H9 (cell line): ENCODE data around the gene MYO10. TPM values are rescaled to one million over a fixed set of nuclear protein-coding genes. Genes with fewer than 3 reads are reported as not detected.

Experiments used
- DNase-seq: peaks from one replicate; pipeline ENCODE4 v3.0.0-alpha.2; 2017
- H2AFZ ChIP-seq: one replicate; pipeline ENCODE4 v1.6.1; 2013; ENCODE audit warnings: mild to moderate bottlenecking, low read length, control low read depth, moderate library complexity
- H2AK5ac ChIP-seq: 2 replicates; pipeline ENCODE4 v1.6.1; 2013; ENCODE audit warnings: low read length, control low read depth, mixed read lengths; ENCODE audit not compliant: insufficient read length
- H2BK120ac ChIP-seq: one replicate; pipeline ENCODE4 v1.6.1; 2013; ENCODE audit warnings: low read depth, mild to moderate bottlenecking, low read length, control low read depth, inconsistent platforms; ENCODE audit not compliant: poor library complexity, severe bottlenecking
- H2BK12ac ChIP-seq: 2 replicates; pipeline ENCODE4 v1.6.1; 2013; ENCODE audit warnings: low read length, control low read depth, mixed read lengths, low read depth; ENCODE audit not compliant: insufficient read length
- H2BK15ac ChIP-seq: 2 replicates; pipeline ENCODE4 v1.6.1; 2013; ENCODE audit warnings: low read depth, low read length, control low read depth
- H2BK20ac ChIP-seq: one replicate; pipeline ENCODE4 v1.6.1; 2013; ENCODE audit warnings: low read depth, mild to moderate bottlenecking, low read length, control low read depth, inconsistent platforms; ENCODE audit not compliant: poor library complexity, severe bottlenecking
- H2BK5ac ChIP-seq: 2 replicates; pipeline ENCODE4 v1.6.1; 2013; ENCODE audit warnings: low read length, control low read depth, mixed read lengths; ENCODE audit not compliant: insufficient read length
- H3K14ac ChIP-seq: 2 replicates; pipeline ENCODE4 v1.6.1; 2013; ENCODE audit warnings: low read length, control low read depth; ENCODE audit not compliant: insufficient read depth
- H3K18ac ChIP-seq: 2 replicates; pipeline ENCODE4 v1.6.1; 2013; ENCODE audit warnings: low read depth, mild to moderate bottlenecking, mixed read lengths, low read length, control low read depth; ENCODE audit not compliant: insufficient read length
- H3K23ac ChIP-seq: 2 replicates; pipeline ENCODE4 v1.6.1; 2013; ENCODE audit warnings: low read length, control low read depth, mixed read lengths, low read depth; ENCODE audit not compliant: insufficient read length
- H3K23me2 ChIP-seq: 2 replicates; pipeline ENCODE4 v1.6.1; 2013; ENCODE audit warnings: low read depth, mild to moderate bottlenecking, mixed read lengths, low read length, control low read depth; ENCODE audit not compliant: insufficient read length, poor library complexity, severe bottlenecking
- H3K27ac ChIP-seq: 2 replicates; pipeline ENCODE4 v1.5.1; 2013; ENCODE audit warnings: low read length, control low read depth, mixed read lengths, low read depth; ENCODE audit not compliant: insufficient read length
- H3K27me3 ChIP-seq: 2 replicates; pipeline ENCODE4 v1.6.1; 2013; ENCODE audit warnings: low read length, control low read depth, inconsistent platforms; ENCODE audit not compliant: insufficient read depth
- H3K4ac ChIP-seq: 2 replicates; pipeline ENCODE4 v1.6.1; 2013; ENCODE audit warnings: low read depth, mild to moderate bottlenecking, control low read depth, inconsistent platforms, low read length, moderate library complexity
- H3K4me1 ChIP-seq: 2 replicates; pipeline ENCODE4 v1.6.1; 2013; ENCODE audit warnings: low read length, control low read depth, inconsistent platforms; ENCODE audit not compliant: insufficient read depth
- H3K4me2 ChIP-seq: 2 replicates; pipeline ENCODE4 v1.6.1; 2013; ENCODE audit warnings: low read length, control low read depth, mixed read lengths; ENCODE audit not compliant: insufficient read length, insufficient read depth
- H3K56ac ChIP-seq: 2 replicates; pipeline ENCODE4 v1.6.1; 2013; ENCODE audit warnings: low read depth, mild to moderate bottlenecking, mixed read lengths, low read length, control low read depth; ENCODE audit not compliant: insufficient read length
- H3K79me1 ChIP-seq: 2 replicates; pipeline ENCODE4 v1.6.1; 2013; ENCODE audit warnings: low read depth, mild to moderate bottlenecking, moderate library complexity, low read length, control low read depth, inconsistent platforms; ENCODE audit not compliant: insufficient read depth, poor library complexity, severe bottlenecking
- H3K79me2 ChIP-seq: 2 replicates; pipeline ENCODE4 v1.6.1; 2013; ENCODE audit warnings: low read length, control low read depth, inconsistent platforms; ENCODE audit not compliant: insufficient read depth
- H3K9ac ChIP-seq: 2 replicates; pipeline ENCODE4 v1.6.1; 2013; ENCODE audit warnings: low read length, control low read depth, mixed read lengths; ENCODE audit not compliant: insufficient read length; ENCODE audit errors: extremely low read depth
- H3K9me3 ChIP-seq: one replicate; pipeline ENCODE4 v1.6.1; 2013; ENCODE audit warnings: low read depth, low read length, inconsistent platforms; ENCODE audit not compliant: control insufficient read depth
- H3T11ph ChIP-seq: one replicate; pipeline ENCODE4 v1.6.1; 2013; ENCODE audit warnings: mild to moderate bottlenecking, low read length, control low read depth, inconsistent platforms
- H4K20me1 ChIP-seq: one replicate; pipeline ENCODE4 v1.6.1; 2013; ENCODE audit not compliant: control insufficient read depth, insufficient read length, insufficient read depth
- H4K5ac ChIP-seq: 2 replicates; pipeline ENCODE4 v1.6.1; 2013; ENCODE audit warnings: low read depth, mild to moderate bottlenecking, mixed read lengths, low read length, control low read depth; ENCODE audit not compliant: insufficient read length
- H4K8ac ChIP-seq: replicated peaks from 2 replicates; pipeline ENCODE4 v1.6.1; 2013; ENCODE audit warnings: low read length, control low read depth, mixed read lengths, low read depth; ENCODE audit not compliant: insufficient read length
- H4K91ac ChIP-seq: 2 replicates; pipeline ENCODE4 v1.6.1; 2013; ENCODE audit warnings: low read depth, mild to moderate bottlenecking, moderate library complexity, mixed read lengths, low read length, control low read depth; ENCODE audit not compliant: insufficient read length
- H3K27ac Mint-ChIP-seq, 3 experiments: 2 replicates in 2 of 3; 3 replicates in 1 of 3; pipeline ENCODE4 v1.8.0; 2020 to 2021; ENCODE audit warnings: mixed read lengths in 3 of 3, mild to moderate bottlenecking in 1 of 3, moderate library complexity in 1 of 3
- H3K27me3 Mint-ChIP-seq: 2 replicates; pipeline ENCODE4 v1.8.0; 2021; ENCODE audit warnings: low read depth, mild to moderate bottlenecking, moderate library complexity, mixed read lengths
- H3K36me3 Mint-ChIP-seq, 3 experiments: 2 replicates in 2 of 3; 3 replicates in 1 of 3; pipeline ENCODE4 v1.8.0; 2020 to 2021; ENCODE audit warnings: low read depth in 3 of 3, mixed read lengths in 3 of 3; ENCODE audit not compliant: insufficient read depth in 1 of 3
- H3K4me1 Mint-ChIP-seq, 2 experiments: 2 replicates each; pipeline ENCODE4 v1.8.0; 2020; ENCODE audit warnings: mixed read lengths in 2 of 2
- H3K4me3 Mint-ChIP-seq, 2 experiments: 2 replicates in 1 of 2; 3 replicates in 1 of 2; pipeline ENCODE4 v1.8.0; 2020 to 2021; ENCODE audit warnings: mild to moderate bottlenecking in 2 of 2, mixed read lengths in 2 of 2, moderate library complexity in 1 of 2
- H3K9me3 Mint-ChIP-seq, 2 experiments: 2 replicates in 1 of 2; 3 replicates in 1 of 2; pipeline ENCODE4 v1.8.0; 2020; ENCODE audit warnings: mild to moderate bottlenecking in 2 of 2, mixed read lengths in 2 of 2, moderate library complexity in 1 of 2
- WGBS: extraction: QIAGEN DNeasy Blood & Tissue Kit; methylation state at CpG from one replicate; pipeline ENCODE4 v1.1.7; 2013; ENCODE audit warnings: missing lambda C conversion rate, low lambda C conversion rate, mixed read lengths; ENCODE audit not compliant: insufficient read length; ENCODE audit errors: extremely low coverage; 5-methylcytosine and 5-hydroxymethylcytosine counted together
- total RNA-seq: library from RNA; stranded (reverse); gene quantifications from 2 replicates; pipeline ENCODE4 v1.2.1, GENCODE V29; 2021
- TF ChIP-seq, protein P1 (sequence below): fragments of 200-600 bp; sonication (generic); conservative IDR thresholded peaks from 3 replicates; pipeline ENCODE4 v1.8.0; 2021; ENCODE audit warnings: antibody characterized with exemption, mild to moderate bottlenecking

Gene MYO10
- total RNA-seq, 1 experiment from 2014 or later: 127 TPM

- peaks cover 59 to 85% (median 83%) of the 10 kb centered on the region in 3 experiments for H3K36me3 Mint-ChIP-seq
- Histone ChIP-seq H3K4me2 (no peak overlapping the region), H3T11ph (no peak overlapping the region), H4K5ac (no peak overlapping the region), H3K14ac (no peak overlapping the region), H3K79me1 (peaks cover 6% of the 10 kb centered on the region), H3K23ac (no peak overlapping the region), H4K20me1 (no peaks in the 10 kb centered on the region), H3K9ac (no peak overlapping the region), H2BK20ac (no peak overlapping the region), H3K27me3 (no peaks in the 10 kb centered on the region), H4K8ac (no peak overlapping the region), H3K23me2 (no peaks in the 10 kb centered on the region), H2AFZ (no peak overlapping the region), H3K9me3 (no peaks in the 10 kb centered on the region), H2BK120ac (no peak overlapping the region), H2BK12ac (no peak overlapping the region), H3K27ac (peak overlapping the region; percentile 54), H3K56ac (no peak overlapping the region), H3K4ac (no peak overlapping the region), H4K91ac (no peak overlapping the region), H2BK15ac (no peak overlapping the region), H3K18ac (no peak overlapping the region), H2AK5ac (no peak overlapping the region), H3K4me1 (peaks cover 8% of the 10 kb centered on the region), H2BK5ac (no peak overlapping the region), H3K79me2 (peaks cover 5% of the 10 kb centered on the region; the same call in 1 of the 2 replicates)
- peaks cover 51% of the 10 kb centered on the region in 2 experiments for H3K4me1 Mint-ChIP-seq
- H3K27ac Mint-ChIP-seq: peak overlapping the region; percentile 68 to 97 (median 95); a peak in 6 of 7 replicates
- WGBS: no CpG with 5 or more reads among the region's 2 CpGs
- no peaks in the 10 kb centered on the region; the same call in 1 of the 2 replicates for H3K27me3 Mint-ChIP-seq
- no peak overlapping the region; a peak in 1 of 5 replicates for H3K4me3 Mint-ChIP-seq
- TF ChIP-seq, protein P1, sequence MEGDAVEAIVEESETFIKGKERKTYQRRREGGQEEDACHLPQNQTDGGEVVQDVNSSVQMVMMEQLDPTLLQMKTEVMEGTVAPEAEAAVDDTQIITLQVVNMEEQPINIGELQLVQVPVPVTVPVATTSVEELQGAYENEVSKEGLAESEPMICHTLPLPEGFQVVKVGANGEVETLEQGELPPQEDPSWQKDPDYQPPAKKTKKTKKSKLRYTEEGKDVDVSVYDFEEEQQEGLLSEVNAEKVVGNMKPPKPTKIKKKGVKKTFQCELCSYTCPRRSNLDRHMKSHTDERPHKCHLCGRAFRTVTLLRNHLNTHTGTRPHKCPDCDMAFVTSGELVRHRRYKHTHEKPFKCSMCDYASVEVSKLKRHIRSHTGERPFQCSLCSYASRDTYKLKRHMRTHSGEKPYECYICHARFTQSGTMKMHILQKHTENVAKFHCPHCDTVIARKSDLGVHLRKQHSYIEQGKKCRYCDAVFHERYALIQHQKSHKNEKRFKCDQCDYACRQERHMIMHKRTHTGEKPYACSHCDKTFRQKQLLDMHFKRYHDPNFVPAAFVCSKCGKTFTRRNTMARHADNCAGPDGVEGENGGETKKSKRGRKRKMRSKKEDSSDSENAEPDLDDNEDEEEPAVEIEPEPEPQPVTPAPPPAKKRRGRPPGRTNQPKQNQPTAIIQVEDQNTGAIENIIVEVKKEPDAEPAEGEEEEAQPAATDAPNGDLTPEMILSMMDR: no peak
- no peak for DNase-seq
- H3K9me3 Mint-ChIP-seq: no peaks in the 10 kb centered on the region
These were observed 233.1 kb downstream of the MYO10 start for GRCh38 chr5:16702964-16703363.
